Endothelial cell of umbilical vein (primary cell): Measurements from ENCODE around the gene ARHGAP22. TPM values are rescaled to one million over a fixed set of nuclear protein-coding genes. Genes with fewer than 3 reads are reported as not detected.
"Not testable (repeated sequence)": the region's sequence is repeated elsewhere in the genome, so short reads cannot be mapped to it uniquely, and the experiment has no call there.

Source experiments
- BruUV-seq: library from RNA; stranded (reverse); fragments of 400-500 nt; replicated peaks from 2 replicates; lab custom pipeline; 2021; lab: Mats Ljungman, UMichigan
- CTCF ChIA-PET: fragments of 300-600, 350-600 bp; sonication (Branson Sonifier 250); formaldehyde crosslinking; loops from one replicate; lab custom pipeline; 2021; ENCODE audit warnings: antibody characterized with exemption, inconsistent platforms; lab: Charles Lee
- POLR2A ChIA-PET: fragments of 300-600, 350-600 bp; sonication (Branson Sonifier 250); formaldehyde crosslinking; loops from one replicate; lab custom pipeline; 2021; ENCODE audit warnings: antibody characterized with exemption, inconsistent platforms; lab: Charles Lee
- DNase-seq: peaks from one replicate; pipeline ENCODE4 v3.0.0-alpha.2; 2011; ENCODE audit warnings: low read depth, low spot score
- FAIRE-seq: peaks from 2 replicates; lab custom pipeline; 2011; peaks lifted over from hg19 to GRCh38; lab: Jason Lieb, UNC
- H2AFZ ChIP-seq: 2 replicates; pipeline ENCODE4 v1.6.0; 2012; ENCODE audit warnings: low read depth, low read length, control low read depth, inconsistent platforms
- H3K27ac ChIP-seq: 2 replicates; pipeline ENCODE4 v1.5.1; 2011; ENCODE audit warnings: low read depth, mild to moderate bottlenecking, control low read depth, low read length, moderate library complexity; ENCODE audit not compliant: insufficient read depth
- H3K27me3 ChIP-seq, 2 experiments: 2 replicates each; pipeline versions ENCODE4 v1.6.0 to v1.6.1; 2011; ENCODE audit warnings: low read length in 2 of 2, mixed read lengths in 1 of 2; ENCODE audit not compliant: control insufficient read depth in 2 of 2, insufficient read depth in 2 of 2
- H3K36me3 ChIP-seq, 2 experiments: 2 replicates in 1 of 2; 3 replicates in 1 of 2; pipeline ENCODE4 v1.5.1; 2011; ENCODE audit warnings: low read length in 2 of 2, mild to moderate bottlenecking in 1 of 2, moderate library complexity in 1 of 2; ENCODE audit not compliant: control insufficient read depth in 2 of 2, insufficient read depth in 2 of 2; ENCODE audit errors: extremely low read depth in 1 of 2
- H3K4me1 ChIP-seq: 3 replicates; pipeline ENCODE4 v1.5.1; 2011; ENCODE audit warnings: mild to moderate bottlenecking, low read length; ENCODE audit not compliant: control insufficient read depth, insufficient read depth; ENCODE audit errors: extremely low read depth
- H3K4me2 ChIP-seq: 2 replicates; pipeline ENCODE4 v1.6.1; 2011; ENCODE audit warnings: low read length, control low read depth, mixed read lengths; ENCODE audit not compliant: insufficient read depth
- H3K4me3 ChIP-seq, 3 experiments: fragments of 200-600 bp in 1 of 3; sonication (generic), shearing (Covaris generic) in 1 of 3; replicated peaks in 1 of 3; 2 replicates each; pipeline ENCODE4 v1.5.1; 2011 to 2016; ENCODE audit warnings: control low read depth in 3 of 3, low read length in 3 of 3, mild to moderate bottlenecking in 2 of 3, inconsistent platforms in 1 of 3, low read depth in 1 of 3, moderate library complexity in 1 of 3; ENCODE audit not compliant: insufficient read depth in 1 of 3
- H3K79me2 ChIP-seq: 2 replicates; pipeline ENCODE4 v1.6.0; 2012; ENCODE audit warnings: low read length, inconsistent platforms; ENCODE audit not compliant: control insufficient read depth, insufficient read depth
- H3K9ac ChIP-seq: replicated peaks from 2 replicates; pipeline ENCODE3; 2011; ENCODE audit warnings: low read length, control low read depth; ENCODE audit not compliant: insufficient read depth; ENCODE audit errors: extremely low read depth
- H3K9me1 ChIP-seq: replicated peaks from 3 replicates; pipeline ENCODE4 v1.6.0; 2011; ENCODE audit warnings: mild to moderate bottlenecking, low read length; ENCODE audit not compliant: control insufficient read depth, insufficient read depth; ENCODE audit errors: extremely low read depth
- H3K9me3 ChIP-seq: replicated peaks from 2 replicates; pipeline ENCODE4 v1.5.1; 2012; ENCODE audit warnings: low read length, inconsistent platforms; ENCODE audit not compliant: control insufficient read depth, insufficient read depth
- H4K20me1 ChIP-seq: replicated peaks from 2 replicates; pipeline ENCODE3; 2011; ENCODE audit warnings: mild to moderate bottlenecking, low read length; ENCODE audit not compliant: control insufficient read depth, insufficient read depth; ENCODE audit errors: extremely low read depth
- CTCF ChIP-seq, 2 donors: IDR thresholded peaks; 1 replicate in 1 of 2; 2 replicates in 1 of 2; pipeline ENCODE4 v1.5.1; 2011; ENCODE audit warnings: low read length in 2 of 2, mild to moderate bottlenecking in 2 of 2, moderate library complexity in 2 of 2, control low read depth in 1 of 2, inconsistent platforms in 1 of 2, low read depth in 1 of 2; ENCODE audit not compliant: insufficient read depth in 1 of 2; ENCODE audit errors: extremely low read depth in 1 of 2
- EZH2 ChIP-seq: IDR thresholded peaks from 2 replicates; pipeline ENCODE4 v1.6.1; 2012; ENCODE audit warnings: borderline replicate concordance, low read depth, mild to moderate bottlenecking, moderate library complexity, low read length, inconsistent platforms; ENCODE audit not compliant: severe bottlenecking
- FOS ChIP-seq: IDR thresholded peaks from 2 replicates; pipeline ENCODE4 v1.6.1; 2011; ENCODE audit warnings: mild to moderate bottlenecking, low read length, moderate library complexity, borderline replicate concordance; ENCODE audit not compliant: insufficient read depth
- GATA2 ChIP-seq: IDR thresholded peaks from 2 replicates; pipeline ENCODE4 v1.7.0; 2011; ENCODE audit warnings: low read depth, mild to moderate bottlenecking, moderate library complexity, mixed read lengths, low read length; ENCODE audit not compliant: insufficient read length, insufficient read depth
- JUN ChIP-seq: IDR thresholded peaks from 2 replicates; pipeline ENCODE4 v1.6.1; 2011; ENCODE audit warnings: borderline replicate concordance, low read depth; ENCODE audit not compliant: insufficient read length, insufficient read depth
- MAX ChIP-seq: IDR thresholded peaks from 2 replicates; pipeline ENCODE4 v1.6.1; 2011; ENCODE audit not compliant: insufficient read depth, insufficient read length
- MYC ChIP-seq: IDR thresholded peaks from one replicate; pipeline ENCODE4 v1.6.1; 2011; ENCODE audit warnings: mild to moderate bottlenecking, low read depth, low read length
- POLR2A ChIP-seq: IDR thresholded peaks from 2 replicates; pipeline ENCODE4 v1.6.1; 2012; ENCODE audit warnings: low read depth, mild to moderate bottlenecking, control low read depth, low read length
- POLR2AphosphoS5 ChIP-seq: IDR thresholded peaks from 2 replicates; pipeline ENCODE4 v1.6.1; 2012; ENCODE audit warnings: low read depth, mild to moderate bottlenecking, control low read depth, low read length, moderate library complexity; ENCODE audit not compliant: insufficient read depth
- dilution Hi-C: fragments of 300-500 bp; cut with MboI; formaldehyde crosslinking; loops from one replicate; pipeline ENCODE4 v1.15.0; 2019; ENCODE audit warnings: low sequenced_read_pairs; ENCODE audit not compliant: extremely low pct_ligation_motif_present
- intact Hi-C: fragments of 100-400 bp; cut with micrococcal nuclease; formaldehyde crosslinking; loops from one replicate; pipeline ENCODE4 v1.10.0; 2022
- polyA plus RNA-seq, 4 experiments: library from polyadenylated mRNA; depleted of rRNA in 3 of 4; stranded (reverse) in 3 of 4; unstranded in 1 of 4; fragments of >200 nt; gene quantifications; 2 replicates each; pipeline versions ENCODE4 v1.2.1 to v1.2.3, GENCODE V29; 2011 to 2012; ENCODE audit warnings: missing spikeins in 1 of 4
- total RNA-seq: library from RNA; stranded (reverse); gene quantifications from 2 replicates; pipeline ENCODE4 v1.2.3, GENCODE V29; 2021

ARHGAP22 gene
- total and polyA plus RNA-seq, 2 donors (not counting 3 experiments of a cell fraction or from before 2014, with no cell fraction given), result 8.6 to 50.3 TPM

GRCh38 chr10:48645600-48645999 lies 40.7 kb upstream of the ARHGAP22 start:
- H3K9ac ChIP-seq, result no peak overlapping the region
- H3K4me3 ChIP-seq, result no peak overlapping the region
- intact Hi-C loops (no loop called here), dilution Hi-C loops (no loop called here)
- no peak overlapping the region for H3K27ac ChIP-seq
- DNase-seq, result no peak
- FAIRE-seq, result no peak
- no peak overlapping the region for H3K4me2 ChIP-seq
- no peaks in the 10 kb centered on the region for H3K4me1 ChIP-seq
- CTCF ChIA-PET, result no interaction called here
- peaks cover 2% of the 10 kb centered on the region for H3K79me2 ChIP-seq
- H3K36me3 ChIP-seq, result no peaks in the 10 kb centered on the region
- no peaks in the 10 kb centered on the region for H4K20me1 ChIP-seq
- no peaks in the 10 kb centered on the region for H3K9me1 ChIP-seq
- BruUV-seq, result no TSS peak
- POLR2A ChIA-PET, result no interaction called here
- no peaks in the 10 kb centered on the region for H3K27me3 ChIP-seq
- no peak overlapping the region for H2AFZ ChIP-seq
- no peaks in the 10 kb centered on the region for H3K9me3 ChIP-seq
- TF ChIP-seq MYC, result no peak
- no peak for TF ChIP-seq MAX
- no peak for TF ChIP-seq EZH2
- TF ChIP-seq CTCF (IDR thresholded peaks at IDR 0.05; ENCODE audit: extremely low read depth in 1 of 2, insufficient read depth in 1 of 2, low read depth in 1 of 2, low read length in 2 of 2), result no peak
- no peak for TF ChIP-seq GATA2
- no peak for TF ChIP-seq POLR2AphosphoS5
- TF ChIP-seq POLR2A, result no peak
- no peak for TF ChIP-seq FOS
- TF ChIP-seq JUN, result no peak

- H3K4me1 ChIP-seq, result peaks cover 13% of the 10 kb centered on the region
- H2AFZ ChIP-seq, H3K4me2 ChIP-seq, CTCF ChIA-PET, H3K9me3 ChIP-seq, H3K27me3 ChIP-seq, BruUV-seq, POLR2A ChIA-PET, H3K27ac ChIP-seq, DNase-seq, H3K9ac ChIP-seq, FAIRE-seq, H3K4me3 ChIP-seq, dilution Hi-C loops, intact Hi-C loops, H3K79me2 ChIP-seq, H3K9me1 ChIP-seq, H4K20me1 ChIP-seq, H3K36me3 ChIP-seq: not testable (repeated sequence)
Observed at GRCh38 chr10:48641099-48641690, 36.3 kb upstream of the ARHGAP22 start.
